GM18951 (cell line): ENCODE measurements around the gene TOX2.

ENCODE experiments used
- POLR2A ChIP-seq: IDR thresholded peaks from 4 replicates; pipeline ENCODE4 v1.6.1; 2011; ENCODE audit warnings: mild to moderate bottlenecking; ENCODE audit not compliant: insufficient read length, insufficient read depth; ENCODE audit errors: extremely low read depth
- in situ Hi-C: fragments of 300-500 bp; cut with MboI; formaldehyde crosslinking; loops from one replicate; pipeline ENCODE4 v1.12.0; 2022; ENCODE audit warnings: low sequenced_read_pairs, mixed read lengths, inconsistent platforms; ENCODE audit not compliant: unreplicated experiment

The TOX2 gene

GRCh38 chr20:44054118-44054517 lies 139.5 kb downstream of the TOX2 start:
- in situ Hi-C loops = no loop called here
- TF ChIP-seq POLR2A = no peak

- in situ Hi-C loops = no loop called here
- no peak for TF ChIP-seq POLR2A
Measured at GRCh38 chr20:44054849-44055248, 140.2 kb downstream of the TOX2 start.

- TF ChIP-seq POLR2A = no peak
- in situ Hi-C loops = no loop called here
Measured at GRCh38 chr20:44056010-44056698, 141.5 kb downstream of the TOX2 start.

- in situ Hi-C loops = no loop called here
- TF ChIP-seq POLR2A = no peak
Measured at GRCh38 chr20:44057698-44058675, 143.3 kb downstream of the TOX2 start.

- no peak for TF ChIP-seq POLR2A
- in situ Hi-C loops = no loop called here
Measured at GRCh38 chr20:44064501-44065400, 150.1 kb downstream of the TOX2 start.

- TF ChIP-seq POLR2A = no peak
Measured at GRCh38 chr20:44065401-44066340, 151.0 kb downstream of the TOX2 start.

GRCh38 chr20:44066645-44067606 lies 152.3 kb downstream of the TOX2 start:
- in situ Hi-C loops = no loop called here
- TF ChIP-seq POLR2A = no peak

More at GRCh38 chr20:44065401-44066340, 151.0 kb downstream of the TOX2 start:
- in situ Hi-C loops = no loop called here

GRCh38 chr20:44067650-44068081 lies 153.0 kb downstream of the TOX2 start:
- TF ChIP-seq POLR2A = no peak
- in situ Hi-C loops = no loop called here

GRCh38 chr20:44068316-44069201 lies 153.9 kb downstream of the TOX2 start:
- no peak for TF ChIP-seq POLR2A
- in situ Hi-C loops = no loop called here

- TF ChIP-seq POLR2A = no peak
- in situ Hi-C loops = no loop called here
Measured at GRCh38 chr20:44069203-44070011, 154.8 kb downstream of the TOX2 start.
